Measurements from ENCODE around the gene PI4KA.

Gene PI4KA

DNA sequence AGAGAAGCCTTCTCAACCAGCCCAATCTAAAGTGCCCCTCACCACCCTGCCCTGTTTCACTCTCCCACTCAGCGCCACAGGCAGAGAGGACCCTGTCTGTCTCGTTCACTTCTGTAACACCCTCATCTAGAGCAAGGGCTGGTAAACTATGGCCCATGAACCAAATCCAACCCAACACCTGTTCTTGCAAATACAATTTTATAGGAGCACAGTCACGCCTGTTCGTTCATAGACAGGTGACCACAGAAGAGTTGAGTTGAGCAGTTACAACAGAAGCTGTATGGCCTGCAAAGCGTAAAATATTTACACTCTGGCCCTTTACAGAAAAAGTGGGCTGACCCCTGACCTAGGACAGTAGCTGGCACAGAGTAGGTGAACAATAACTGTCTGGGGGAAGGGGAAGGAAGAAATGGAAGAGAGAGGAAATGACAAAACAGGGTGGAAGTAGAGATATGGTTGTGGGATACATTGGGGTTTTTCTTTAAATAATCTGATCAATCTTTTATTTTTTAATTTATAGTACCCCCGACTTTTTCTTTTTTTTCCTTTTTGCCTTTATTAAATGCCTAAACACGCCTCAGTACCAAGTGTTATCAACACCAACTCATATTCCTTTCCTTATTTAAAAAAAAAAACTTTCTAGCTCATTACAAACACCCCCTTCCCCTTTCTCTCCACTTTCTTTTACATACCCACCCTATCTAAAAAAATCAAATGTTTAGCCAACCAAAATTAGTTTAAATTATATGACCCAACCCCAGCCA is 63.8 kb downstream of the PI4KA start:
- H3K4me1 ChIP-seq (ENCODE audit: control insufficient read depth, low read depth, low read length): no peaks in the 10 kb centered on the region
- H3K36me3 ChIP-seq (ENCODE audit: control insufficient read depth, low read depth, low read length): peaks cover 27% of the 10 kb centered on the region
- no peak overlapping the region for H3K4me3 ChIP-seq (ENCODE audit: low read length)
- H3K9me3 ChIP-seq (ENCODE audit: control insufficient read depth, low read depth, low read length): no peaks in the 10 kb centered on the region
- H3K27me3 ChIP-seq (ENCODE audit: control insufficient read depth, insufficient read depth, low read length): no peaks in the 10 kb centered on the region
- no peak overlapping the region for H3K9ac ChIP-seq (ENCODE audit: low read length)
- H3K27ac ChIP-seq (ENCODE audit: low read length): no peak overlapping the region

- no peaks in the 10 kb centered on the region for H3K27me3 ChIP-seq (ENCODE audit: control insufficient read depth, insufficient read depth, low read length)
- H3K36me3 ChIP-seq (ENCODE audit: control insufficient read depth, low read depth, low read length): peaks cover 19% of the 10 kb centered on the region
- H3K27ac ChIP-seq (ENCODE audit: low read length): no peak overlapping the region
- H3K9me3 ChIP-seq (ENCODE audit: control insufficient read depth, low read depth, low read length): no peaks in the 10 kb centered on the region
- H3K4me1 ChIP-seq (ENCODE audit: control insufficient read depth, low read depth, low read length): no peaks in the 10 kb centered on the region
- H3K9ac ChIP-seq (ENCODE audit: low read length): no peak overlapping the region
- H3K4me3 ChIP-seq (ENCODE audit: low read length): no peak overlapping the region
Measured at GRCh38 chr22:20793748-20794649, 64.6 kb downstream of the PI4KA start.

GRCh38 chr22:20792966-20793728 is 65.5 kb downstream of the PI4KA start:
- Histone ChIP-seq H3K4me3 (ENCODE audit: low read length) (no peak overlapping the region), H3K9me3 (ENCODE audit: control insufficient read depth, low read depth, low read length) (no peaks in the 10 kb centered on the region), H3K9ac (ENCODE audit: low read length) (no peak overlapping the region), H3K36me3 (ENCODE audit: control insufficient read depth, low read depth, low read length) (peaks cover 11% of the 10 kb centered on the region), H3K27ac (ENCODE audit: low read length) (no peak overlapping the region), H3K4me1 (ENCODE audit: control insufficient read depth, low read depth, low read length) (no peaks in the 10 kb centered on the region), H3K27me3 (ENCODE audit: control insufficient read depth, insufficient read depth, low read length) (no peaks in the 10 kb centered on the region)

DNA sequence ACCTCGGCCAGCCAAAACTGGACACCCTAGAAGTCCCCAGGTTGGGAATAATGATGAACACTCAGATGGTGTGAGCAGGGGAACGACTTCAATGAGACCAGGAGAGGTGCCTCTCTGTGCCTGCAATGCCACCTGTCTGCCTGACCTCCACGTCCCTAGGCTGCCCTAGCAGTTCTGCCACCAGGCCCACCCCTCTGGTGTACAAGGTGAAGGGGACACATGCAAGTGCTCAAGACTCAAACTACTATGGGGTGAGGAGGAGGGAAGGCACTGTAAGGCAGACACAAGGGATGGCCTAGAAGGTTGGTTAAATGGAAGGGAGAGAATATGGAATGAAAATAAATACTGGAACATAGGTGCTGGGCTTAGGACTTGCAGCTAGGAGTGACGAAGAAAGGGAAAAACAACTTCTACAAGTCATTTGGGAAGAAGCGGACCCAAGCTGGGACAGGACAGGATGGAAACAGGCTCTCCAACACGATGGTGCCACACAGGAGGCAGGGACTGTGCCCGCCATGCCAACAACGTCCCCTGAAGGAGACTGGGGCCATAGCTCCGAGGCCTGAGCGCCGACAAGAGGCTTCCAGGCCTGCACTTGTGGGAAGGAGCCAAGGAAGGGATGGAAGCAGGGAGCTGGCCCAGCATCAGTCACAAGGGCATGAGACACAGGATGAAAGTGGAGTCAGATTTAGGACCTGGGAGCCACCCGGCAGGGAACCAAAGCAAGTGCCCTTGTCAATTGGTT is 66.2 kb downstream of the PI4KA start:
- Histone ChIP-seq H3K4me1 (ENCODE audit: control insufficient read depth, low read depth, low read length) (no peaks in the 10 kb centered on the region), H3K27ac (ENCODE audit: low read length) (no peak overlapping the region), H3K9me3 (ENCODE audit: control insufficient read depth, low read depth, low read length) (no peaks in the 10 kb centered on the region), H3K36me3 (ENCODE audit: control insufficient read depth, low read depth, low read length) (peaks cover 6% of the 10 kb centered on the region), H3K27me3 (ENCODE audit: control insufficient read depth, insufficient read depth, low read length) (no peaks in the 10 kb centered on the region), H3K9ac (ENCODE audit: low read length) (no peak overlapping the region), H3K4me3 (ENCODE audit: low read length) (no peak overlapping the region)

- no peak overlapping the region for H3K27ac ChIP-seq (ENCODE audit: low read length)
- no peaks in the 10 kb centered on the region for H3K27me3 ChIP-seq (ENCODE audit: control insufficient read depth, insufficient read depth, low read length)
- H3K4me3 ChIP-seq (ENCODE audit: low read length): no peak overlapping the region
- no peaks in the 10 kb centered on the region for H3K9me3 ChIP-seq (ENCODE audit: control insufficient read depth, low read depth, low read length)
- H3K36me3 ChIP-seq (ENCODE audit: control insufficient read depth, low read depth, low read length): no peaks in the 10 kb centered on the region
- no peak overlapping the region for H3K9ac ChIP-seq (ENCODE audit: low read length)
- H3K4me1 ChIP-seq (ENCODE audit: control insufficient read depth, low read depth, low read length): peaks cover 7% of the 10 kb centered on the region
Measured at GRCh38 chr22:20788627-20789344, 69.8 kb downstream of the PI4KA start.

- Histone ChIP-seq H3K36me3 (ENCODE audit: control insufficient read depth, low read depth, low read length) (no peaks in the 10 kb centered on the region), H3K4me3 (ENCODE audit: low read length) (no peak overlapping the region), H3K9me3 (ENCODE audit: control insufficient read depth, low read depth, low read length) (no peaks in the 10 kb centered on the region), H3K27me3 (ENCODE audit: control insufficient read depth, insufficient read depth, low read length) (no peaks in the 10 kb centered on the region), H3K4me1 (ENCODE audit: control insufficient read depth, low read depth, low read length) (peaks cover 9% of the 10 kb centered on the region), H3K9ac (ENCODE audit: low read length) (no peak overlapping the region), H3K27ac (ENCODE audit: low read length) (no peak overlapping the region)
Measured at GRCh38 chr22:20787746-20788626, 70.6 kb downstream of the PI4KA start.

GRCh38 chr22:20787223-20787622 is 71.4 kb downstream of the PI4KA start:
- no peaks in the 10 kb centered on the region for H3K27me3 ChIP-seq (ENCODE audit: control insufficient read depth, insufficient read depth, low read length)
- no peaks in the 10 kb centered on the region for H3K36me3 ChIP-seq (ENCODE audit: control insufficient read depth, low read depth, low read length)
- no peak overlapping the region for H3K4me3 ChIP-seq (ENCODE audit: low read length)
- no peak overlapping the region for H3K27ac ChIP-seq (ENCODE audit: low read length)
- H3K9ac ChIP-seq (ENCODE audit: low read length): no peak overlapping the region
- H3K4me1 ChIP-seq (ENCODE audit: control insufficient read depth, low read depth, low read length): peaks cover 9% of the 10 kb centered on the region
- H3K9me3 ChIP-seq (ENCODE audit: control insufficient read depth, low read depth, low read length): no peaks in the 10 kb centered on the region

DNA sequence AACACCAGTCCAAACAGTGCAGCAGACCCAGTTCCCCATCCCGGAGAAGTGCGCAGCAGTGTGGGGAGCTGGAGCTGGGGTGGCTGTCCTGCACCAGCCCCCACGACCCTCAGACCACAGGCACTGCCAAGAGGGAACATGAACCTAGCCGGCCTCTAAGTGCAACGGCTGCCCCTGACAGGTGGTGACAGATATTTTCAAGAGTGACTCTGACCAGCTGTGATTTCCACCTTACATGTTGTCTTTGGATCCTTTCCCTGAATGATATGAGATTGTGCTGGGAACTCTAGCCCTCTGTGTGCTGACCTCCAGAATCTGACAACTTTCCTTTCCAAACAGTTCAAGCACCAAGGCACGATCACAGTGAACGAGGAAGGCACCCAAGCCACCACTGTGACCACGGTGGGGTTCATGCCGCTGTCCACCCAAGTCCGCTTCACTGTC is 72.1 kb downstream of the PI4KA start:
- Histone ChIP-seq H3K9ac (ENCODE audit: low read length) (no peak overlapping the region), H3K4me1 (ENCODE audit: control insufficient read depth, low read depth, low read length) (peaks cover 9% of the 10 kb centered on the region), H3K4me3 (ENCODE audit: low read length) (no peak overlapping the region), H3K27ac (ENCODE audit: low read length) (no peak overlapping the region), H3K36me3 (ENCODE audit: control insufficient read depth, low read depth, low read length) (no peaks in the 10 kb centered on the region), H3K27me3 (ENCODE audit: control insufficient read depth, insufficient read depth, low read length) (no peaks in the 10 kb centered on the region), H3K9me3 (ENCODE audit: control insufficient read depth, low read depth, low read length) (no peaks in the 10 kb centered on the region)

GRCh38 chr22:20786048-20786447 is 72.6 kb downstream of the PI4KA start:
- H3K27ac ChIP-seq (ENCODE audit: low read length): no peak overlapping the region
- peaks cover 9% of the 10 kb centered on the region for H3K4me1 ChIP-seq (ENCODE audit: control insufficient read depth, low read depth, low read length)
- no peaks in the 10 kb centered on the region for H3K27me3 ChIP-seq (ENCODE audit: control insufficient read depth, insufficient read depth, low read length)
- no peak overlapping the region for H3K4me3 ChIP-seq (ENCODE audit: low read length)
- H3K9me3 ChIP-seq (ENCODE audit: control insufficient read depth, low read depth, low read length): no peaks in the 10 kb centered on the region
- no peaks in the 10 kb centered on the region for H3K36me3 ChIP-seq (ENCODE audit: control insufficient read depth, low read depth, low read length)
- H3K9ac ChIP-seq (ENCODE audit: low read length): no peak overlapping the region

- Histone ChIP-seq H3K4me3 (ENCODE audit: low read length) (no peak overlapping the region), H3K27ac (ENCODE audit: low read length) (no peak overlapping the region), H3K9me3 (ENCODE audit: control insufficient read depth, low read depth, low read length) (no peaks in the 10 kb centered on the region), H3K27me3 (ENCODE audit: control insufficient read depth, insufficient read depth, low read length) (no peaks in the 10 kb centered on the region), H3K9ac (ENCODE audit: low read length) (no peak overlapping the region), H3K4me1 (ENCODE audit: control insufficient read depth, low read depth, low read length) (peaks cover 9% of the 10 kb centered on the region), H3K36me3 (ENCODE audit: control insufficient read depth, low read depth, low read length) (no peaks in the 10 kb centered on the region)
Measured at GRCh38 chr22:20785415-20785814, 73.2 kb downstream of the PI4KA start.

Data from iPS-18a (cell line).